Measurements from ENCODE around the gene FEM1B.

DNA sequence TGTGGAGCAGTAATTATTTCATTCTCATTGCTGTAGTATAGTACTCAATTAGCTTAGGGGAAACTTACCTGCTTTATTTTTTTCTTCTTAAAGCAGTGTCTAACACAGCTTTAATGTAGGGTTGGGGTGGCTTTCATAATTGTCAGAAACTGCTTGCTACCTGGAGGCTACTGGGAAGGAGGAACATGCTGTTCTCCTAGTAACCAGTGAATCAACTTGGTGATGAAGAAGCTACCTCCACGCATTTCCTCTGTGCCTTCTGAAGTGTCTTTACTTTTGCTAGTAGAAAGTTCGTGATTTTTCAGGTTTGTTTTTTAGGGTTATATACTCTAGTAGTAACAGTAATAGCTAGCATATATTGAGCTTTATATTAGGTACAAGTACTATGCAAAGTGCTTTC lies 11.5 kb downstream of the FEM1B start:
- TF ChIP-seq CTCF (tag by site-specific recombination; IDR thresholded peaks at IDR 0.05) = no peak
- no peak for TF ChIP-seq SP2 (tag by site-specific recombination; IDR thresholded peaks at IDR 0.05)
- no peak for TF ChIP-seq ZBTB1 (tag by site-specific recombination; IDR thresholded peaks at IDR 0.05)
